Urinary bladder (tissue), 4 donors: ENCODE data around the gene SETD5. TPM values are rescaled to one million over a fixed set of nuclear protein-coding genes. Genes with fewer than 3 reads are reported as not detected.

Experiments used
- DNase-seq: peaks from one replicate; pipeline ENCODE4 v3.0.0-alpha.2; 2015; ENCODE audit errors: extremely low spot score
- H3K27ac ChIP-seq: one replicate; pipeline ENCODE4 v1.5.1; 2013; ENCODE audit warnings: low read depth, mild to moderate bottlenecking, moderate library complexity
- H3K36me3 ChIP-seq: one replicate; pipeline ENCODE4 v1.6.1; 2013; ENCODE audit warnings: mild to moderate bottlenecking, moderate library complexity; ENCODE audit not compliant: insufficient read depth
- H3K4me1 ChIP-seq: one replicate; pipeline ENCODE4 v1.6.1; 2013; ENCODE audit warnings: mild to moderate bottlenecking, moderate library complexity; ENCODE audit not compliant: insufficient read depth
- H3K4me3 ChIP-seq: one replicate; pipeline ENCODE4 v1.5.1; 2013; ENCODE audit warnings: low read depth, low read length
- WGBS: extraction: QIAGEN DNeasy Blood & Tissue Kit; methylation state at CpG from one replicate; pipeline ENCODE4 v1.1.7; 2013; 5-methylcytosine and 5-hydroxymethylcytosine counted together
- polyA plus RNA-seq: library from polyadenylated mRNA; stranded (reverse); fragments of 200-250 nt; gene quantifications from one replicate; pipeline ENCODE4 v1.2.3, GENCODE V29; 2013
- total RNA-seq: library from RNA; depleted of rRNA; stranded (reverse); fragments of >200 nt; gene quantifications from one replicate; pipeline ENCODE4 v1.2.3, GENCODE V29; 2014
- donor health status: healthy with polysubstance abuse.
- donor health status: healthy.

The SETD5 gene
- total and polyA plus RNA-seq, 2 donors = 39.7 to 119 TPM

DNA sequence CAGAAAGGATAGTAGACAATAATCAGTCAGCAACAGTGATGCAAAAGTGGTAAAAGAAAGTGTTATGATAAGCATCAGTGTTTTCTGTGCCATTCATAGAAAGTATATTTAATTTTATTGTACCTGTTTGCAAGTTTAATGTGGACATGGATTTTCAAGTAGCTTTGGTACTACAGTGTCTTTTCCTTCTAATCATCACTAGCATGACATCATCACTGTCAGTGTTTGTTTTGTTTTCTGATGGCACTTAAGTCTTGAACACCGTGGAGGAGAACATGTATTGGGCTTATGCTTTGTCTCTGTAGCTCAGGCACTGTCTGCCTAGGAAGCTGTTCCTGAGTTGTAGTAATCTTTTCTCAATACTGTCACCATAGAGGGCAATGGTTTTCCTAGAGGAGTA, 41.9 kb downstream of the SETD5 start:
- 26% methylated on average over 1 of the region's 1 CpG for WGBS
- H3K4me3 ChIP-seq = no peak overlapping the region
- no peak overlapping the region for H3K27ac ChIP-seq
- H3K4me1 ChIP-seq = no peaks in the 10 kb centered on the region
- H3K36me3 ChIP-seq = peaks cover 11% of the 10 kb centered on the region
- DNase-seq = no peak

DNA sequence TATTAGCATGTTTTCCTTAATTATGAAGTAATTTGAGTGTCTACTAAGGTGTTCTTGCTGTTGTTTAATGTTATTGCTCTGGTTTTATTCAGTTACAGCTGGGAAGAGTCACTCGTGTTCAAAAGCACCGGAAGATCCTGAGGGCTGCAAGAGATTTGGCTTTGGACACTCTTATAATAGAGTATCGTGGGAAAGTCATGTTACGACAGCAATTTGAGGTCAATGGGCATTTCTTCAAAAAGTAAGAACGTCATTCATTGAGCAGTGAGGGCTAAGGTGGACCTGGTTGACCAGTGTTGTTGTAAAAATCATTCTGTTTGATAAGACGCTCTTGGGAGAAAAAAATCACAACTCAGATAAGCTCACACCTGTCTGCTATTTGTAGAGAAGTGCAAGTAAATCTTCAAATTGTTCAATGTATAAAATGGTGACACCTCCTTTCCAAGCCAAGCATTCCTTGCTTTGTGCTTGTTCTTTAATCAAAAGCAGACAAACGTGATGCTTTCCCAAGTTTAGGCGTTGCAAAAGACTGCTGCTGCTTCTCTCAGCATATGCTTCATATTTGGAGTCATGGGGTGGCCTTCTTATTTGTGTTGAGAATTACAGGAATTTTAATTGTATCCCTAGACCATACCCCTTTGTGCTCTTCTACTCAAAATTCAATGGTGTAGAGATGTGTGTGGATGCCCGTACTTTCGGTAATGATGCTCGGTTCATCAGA, 44.2 kb downstream of the SETD5 start:
- peaks cover 8% of the 10 kb centered on the region for H3K36me3 ChIP-seq
- no peaks in the 10 kb centered on the region for H3K4me1 ChIP-seq
- WGBS = 93% methylated on average over 11 of the region's 11 CpGs
- H3K4me3 ChIP-seq = no peak overlapping the region
- no peak for DNase-seq
- no peak overlapping the region for H3K27ac ChIP-seq

DNA sequence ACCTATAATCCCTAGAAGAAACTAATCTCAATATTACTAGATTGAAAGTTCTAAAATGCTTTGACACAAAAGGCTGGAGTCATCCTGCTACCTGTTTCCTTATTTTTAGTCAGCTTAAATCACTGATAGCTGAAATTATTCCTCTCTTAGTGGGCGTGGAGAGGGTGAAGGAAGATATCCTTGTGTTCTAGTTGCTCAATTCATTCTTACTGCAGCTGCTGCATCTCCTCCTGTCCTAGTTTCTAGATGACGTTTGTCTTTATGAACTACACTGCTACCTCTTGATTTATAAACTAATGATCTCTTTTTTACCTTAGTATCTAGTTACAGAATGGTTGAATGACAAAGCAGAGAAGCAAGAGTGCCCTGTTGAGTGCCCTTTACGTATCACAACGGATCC, 50.7 kb downstream of the SETD5 start:
- DNase-seq = no peak
- Histone ChIP-seq H3K27ac (no peak overlapping the region), H3K4me1 (no peaks in the 10 kb centered on the region), H3K36me3 (peaks cover 10% of the 10 kb centered on the region), H3K4me3 (no peak overlapping the region)
- WGBS = 83% methylated on average over 4 of the region's 4 CpGs

DNA sequence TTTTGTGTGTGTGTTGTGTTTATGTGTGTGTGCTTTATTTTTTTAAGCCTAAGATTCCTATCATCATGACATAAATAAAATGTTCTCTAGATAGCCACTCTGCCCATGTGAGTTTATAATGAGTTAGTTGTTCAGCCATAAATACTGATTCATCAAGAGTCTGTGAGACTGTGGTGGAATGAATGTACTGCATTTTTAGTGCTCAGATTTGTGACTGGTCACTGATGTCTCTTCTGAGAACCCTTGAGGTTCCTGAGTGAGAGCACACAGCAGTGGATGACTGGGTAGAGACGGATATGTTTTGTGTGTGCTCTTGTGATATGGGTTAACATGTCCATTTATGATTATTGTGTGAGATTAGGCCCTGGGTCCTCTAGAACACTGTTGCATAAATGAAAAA, 51.2 kb downstream of the SETD5 start:
- DNase-seq = no peak
- no peak overlapping the region for H3K4me3 ChIP-seq
- no peak overlapping the region for H3K27ac ChIP-seq
- no peaks in the 10 kb centered on the region for H3K4me1 ChIP-seq
- WGBS = 86% methylated on average over 1 of the region's 1 CpG
- H3K36me3 ChIP-seq = peaks cover 10% of the 10 kb centered on the region

DNA sequence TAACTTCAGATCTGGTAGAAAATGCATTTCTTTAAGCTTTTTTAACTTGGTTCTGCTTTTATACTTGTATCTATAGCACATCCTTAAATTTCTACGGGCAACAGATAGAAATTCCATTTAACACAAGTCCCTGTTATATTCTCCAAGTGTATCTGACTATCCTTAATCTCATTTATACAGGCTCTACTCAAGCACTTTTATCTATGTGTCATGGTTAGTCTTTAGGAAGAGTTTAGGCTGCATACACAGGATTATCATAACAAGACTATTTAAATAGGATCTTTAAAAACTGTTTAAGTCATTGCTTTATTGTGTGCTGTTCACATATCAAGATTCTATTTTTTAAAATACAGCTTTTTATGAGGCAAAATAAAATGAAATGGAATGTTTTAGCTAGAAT, 52.7 kb downstream of the SETD5 start:
- H3K4me3 ChIP-seq = no peak overlapping the region
- 87% methylated on average over 1 of the region's 1 CpG for WGBS
- DNase-seq = no peak
- no peak overlapping the region for H3K27ac ChIP-seq
- peaks cover 10% of the 10 kb centered on the region for H3K36me3 ChIP-seq
- no peaks in the 10 kb centered on the region for H3K4me1 ChIP-seq

DNA sequence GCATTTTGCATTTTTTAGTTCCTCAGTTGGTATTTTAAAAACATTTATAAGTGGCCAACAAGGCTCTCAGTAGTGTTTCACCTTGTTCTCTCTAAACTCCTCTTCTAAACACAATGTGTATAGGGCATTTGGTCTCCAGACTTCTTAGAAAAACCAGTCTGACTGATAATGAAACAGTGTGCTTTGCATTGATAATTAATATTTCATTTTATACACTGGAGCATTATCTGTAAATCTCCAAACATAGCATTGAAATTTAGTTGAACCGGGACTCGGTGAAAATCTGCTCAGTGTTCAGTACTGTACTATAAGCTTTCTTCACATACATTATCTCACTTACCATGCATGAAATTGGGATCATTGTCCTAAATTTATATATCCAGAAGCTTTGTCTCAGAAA, 53.6 kb downstream of the SETD5 start:
- Histone ChIP-seq H3K4me1 (no peaks in the 10 kb centered on the region), H3K36me3 (peaks cover 10% of the 10 kb centered on the region), H3K4me3 (no peak overlapping the region), H3K27ac (no peak overlapping the region)
- WGBS = 93% methylated on average over 2 of the region's 2 CpGs
- no peak for DNase-seq

DNA sequence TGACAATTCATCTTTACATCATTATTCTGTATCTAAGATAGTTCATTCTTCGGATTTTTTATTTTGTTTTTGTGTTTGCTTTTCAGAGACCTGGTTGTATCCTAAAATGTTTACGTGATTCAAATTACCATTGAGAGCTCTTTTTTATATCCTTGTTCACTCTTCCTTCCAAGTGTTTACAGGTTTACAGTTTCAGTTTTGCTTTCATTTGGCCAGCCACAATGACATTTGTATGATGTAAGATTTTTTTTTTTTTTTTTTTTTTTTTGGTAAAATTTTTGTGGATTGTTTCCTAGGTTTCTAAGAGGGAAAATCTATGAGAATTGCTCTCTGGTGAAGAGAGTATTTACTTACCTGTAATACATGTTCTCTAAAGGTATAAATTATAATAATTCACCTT, 55.0 kb downstream of the SETD5 start:
- no peaks in the 10 kb centered on the region for H3K4me1 ChIP-seq
- H3K36me3 ChIP-seq = peaks cover 7% of the 10 kb centered on the region
- DNase-seq = no peak
- H3K4me3 ChIP-seq = no peak overlapping the region
- WGBS = 72% methylated on average over 2 of the region's 2 CpGs
- no peak overlapping the region for H3K27ac ChIP-seq

DNA sequence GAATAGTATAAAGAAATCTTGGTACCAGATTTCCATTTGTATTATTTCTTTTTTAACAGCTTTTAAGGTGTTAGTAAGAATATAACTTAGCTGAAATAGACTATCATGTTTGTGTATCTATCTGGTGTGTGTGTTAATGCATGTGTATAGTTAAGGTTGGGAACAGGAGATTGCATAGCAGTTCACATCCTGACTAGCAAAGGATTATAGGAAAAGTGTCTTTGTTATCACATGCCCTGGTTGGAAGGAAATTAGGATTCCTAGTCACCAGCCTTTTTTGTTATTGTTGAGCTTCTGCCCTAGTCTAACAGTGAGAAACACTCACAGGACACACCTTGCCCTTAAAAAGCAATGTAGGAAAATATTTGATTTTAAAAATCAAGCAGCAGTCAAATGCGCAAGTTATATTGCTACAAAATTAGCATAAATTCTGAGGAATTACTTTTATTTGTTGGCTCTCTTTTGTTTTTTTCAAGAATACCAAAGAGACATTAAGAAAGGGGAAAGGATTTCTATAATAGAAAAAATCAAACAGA, 58.2 kb downstream of the SETD5 start:
- Histone ChIP-seq H3K4me3 (no peak overlapping the region), H3K4me1 (no peaks in the 10 kb centered on the region), H3K36me3 (peaks cover 2% of the 10 kb centered on the region), H3K27ac (no peak overlapping the region)
- 96% methylated on average over 1 of the region's 1 CpG for WGBS
- DNase-seq = no peak

DNA sequence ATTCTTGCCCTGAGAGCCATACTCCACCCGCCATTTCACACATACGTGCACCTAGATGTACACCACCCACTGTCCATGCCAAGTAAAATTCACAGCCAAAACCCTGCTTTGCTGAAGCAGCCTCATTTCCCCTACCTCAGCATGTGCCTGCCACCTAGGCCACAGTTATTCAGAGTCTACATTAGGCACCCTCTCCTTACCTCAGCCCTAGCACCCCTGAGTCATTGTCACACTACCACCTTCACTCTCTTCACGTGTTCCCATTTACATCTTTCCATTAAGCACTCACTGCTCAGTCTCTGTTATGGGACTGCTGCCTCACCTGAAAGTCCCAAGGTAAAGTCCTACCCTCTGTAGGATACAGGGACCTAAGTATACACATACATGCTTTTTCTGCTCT, 70.0 kb downstream of the SETD5 start:
- H3K27ac ChIP-seq = no peak overlapping the region

DNA sequence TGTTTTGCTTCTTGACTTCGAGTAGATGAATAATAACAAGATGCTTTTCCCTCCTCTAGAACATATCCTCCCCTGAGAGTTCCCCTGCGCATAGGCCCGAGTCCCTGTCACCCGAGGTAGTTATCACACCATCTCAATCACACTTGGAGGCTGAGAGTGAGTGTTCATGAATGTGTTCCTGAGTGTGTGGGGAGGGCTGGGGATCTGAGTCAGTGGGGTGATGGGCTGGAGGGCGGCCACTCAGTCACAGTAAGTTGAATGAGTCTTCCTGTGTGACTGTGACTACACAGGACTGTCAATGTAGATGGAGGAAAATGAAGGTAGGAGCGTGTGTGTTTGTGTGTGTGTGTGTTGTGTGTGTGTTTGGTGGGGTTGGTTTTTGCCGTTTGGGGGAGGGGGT, 71.0 kb downstream of the SETD5 start:
- Histone ChIP-seq H3K4me3 (no peak overlapping the region), H3K36me3 (peaks cover 8% of the 10 kb centered on the region), H3K27ac (no peak overlapping the region), H3K4me1 (no peaks in the 10 kb centered on the region)
- 91% methylated on average over 7 of the region's 7 CpGs for WGBS
- DNase-seq = no peak

More for the DNA sequence above, 70.0 kb downstream of the SETD5 start:
- Histone ChIP-seq H3K4me1 (no peaks in the 10 kb centered on the region), H3K4me3 (no peak overlapping the region), H3K36me3 (peaks cover 11% of the 10 kb centered on the region)
- DNase-seq = no peak
- WGBS = 90% methylated on average over 3 of the region's 3 CpGs

DNA sequence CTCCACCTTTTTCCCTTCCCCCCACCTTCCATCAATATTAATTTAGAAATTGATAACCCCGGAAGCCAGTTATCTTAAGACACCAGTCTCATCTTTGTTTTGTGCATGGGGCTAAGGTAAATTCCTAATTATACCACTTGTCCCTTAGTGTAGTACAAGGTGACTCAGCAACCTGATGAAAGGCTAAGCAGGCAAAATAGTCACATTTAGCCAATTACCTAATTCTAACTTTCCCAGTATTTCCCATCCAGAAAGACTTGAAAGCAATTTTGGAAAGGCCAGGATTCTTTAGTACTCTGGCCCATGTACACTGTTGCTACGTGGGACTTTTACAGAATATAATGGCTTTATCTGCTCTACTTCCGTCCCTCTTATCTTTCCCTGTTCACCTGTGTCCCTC, 72.6 kb downstream of the SETD5 start:
- H3K4me1 ChIP-seq = no peaks in the 10 kb centered on the region

DNA sequence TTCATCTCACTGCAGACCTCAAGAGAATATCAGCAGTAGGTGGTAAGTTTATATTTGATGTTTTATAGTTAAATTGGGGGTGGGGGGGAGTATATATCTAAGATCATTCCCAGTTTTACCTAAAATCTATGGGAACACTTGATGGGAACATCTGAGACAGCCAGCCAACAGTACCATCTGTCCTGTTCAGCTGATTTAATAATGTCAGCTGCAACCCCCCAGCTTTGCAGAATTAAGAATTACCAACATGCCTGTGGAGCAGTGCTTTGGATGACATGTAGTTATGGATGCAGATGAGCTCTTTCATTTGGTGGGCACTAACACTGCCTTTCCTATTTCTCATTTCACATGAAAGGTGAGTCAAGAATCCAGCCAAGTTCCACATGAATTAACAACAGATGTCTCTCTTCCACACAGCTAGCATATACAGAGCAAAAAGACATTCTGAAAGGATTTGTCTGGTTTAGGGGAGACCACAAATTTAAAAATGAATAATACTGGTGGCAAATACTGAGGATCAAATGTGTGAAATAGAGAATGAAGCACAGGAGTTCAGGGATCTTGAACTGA, 76.2 kb downstream of the SETD5 start:
- Histone ChIP-seq H3K36me3 (peaks cover 6% of the 10 kb centered on the region), H3K27ac (no peak overlapping the region), H3K4me3 (no peak overlapping the region), H3K4me1 (no peaks in the 10 kb centered on the region)
- no peak for DNase-seq

More for the DNA sequence above, 72.6 kb downstream of the SETD5 start:
- peaks cover 12% of the 10 kb centered on the region for H3K36me3 ChIP-seq
- H3K27ac ChIP-seq = no peak overlapping the region
- no peak overlapping the region for H3K4me3 ChIP-seq
- whole genome bisulfite sequencing = 92% methylated on average over 3 of the region's 3 CpGs
- DNase-seq = no peak

DNA sequence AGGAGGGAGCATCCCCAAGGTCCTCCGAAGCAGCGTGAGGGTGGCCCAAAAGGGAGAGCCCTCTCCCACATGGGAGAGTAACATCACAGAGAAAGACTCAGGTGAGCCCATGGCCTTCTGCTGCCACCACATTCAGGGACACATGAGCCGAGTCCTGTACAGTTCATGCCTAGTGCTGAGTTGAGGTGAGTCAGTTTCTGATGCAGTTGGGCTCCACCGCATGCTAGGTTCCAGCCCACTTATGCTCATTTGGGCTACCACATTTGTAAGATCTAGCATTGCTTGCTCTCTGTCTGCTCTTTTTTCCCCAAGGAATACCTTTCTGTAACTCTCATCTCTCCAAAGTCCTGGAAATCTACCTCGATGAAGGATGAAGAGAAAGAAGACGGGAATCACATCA, 77.1 kb downstream of the SETD5 start:
- 94% methylated on average over 6 of the region's 6 CpGs for WGBS
- H3K4me3 ChIP-seq = no peak overlapping the region
- H3K4me1 ChIP-seq = no peaks in the 10 kb centered on the region
- H3K36me3 ChIP-seq = peaks cover 6% of the 10 kb centered on the region
- no peak overlapping the region for H3K27ac ChIP-seq
- no peak for DNase-seq

DNA sequence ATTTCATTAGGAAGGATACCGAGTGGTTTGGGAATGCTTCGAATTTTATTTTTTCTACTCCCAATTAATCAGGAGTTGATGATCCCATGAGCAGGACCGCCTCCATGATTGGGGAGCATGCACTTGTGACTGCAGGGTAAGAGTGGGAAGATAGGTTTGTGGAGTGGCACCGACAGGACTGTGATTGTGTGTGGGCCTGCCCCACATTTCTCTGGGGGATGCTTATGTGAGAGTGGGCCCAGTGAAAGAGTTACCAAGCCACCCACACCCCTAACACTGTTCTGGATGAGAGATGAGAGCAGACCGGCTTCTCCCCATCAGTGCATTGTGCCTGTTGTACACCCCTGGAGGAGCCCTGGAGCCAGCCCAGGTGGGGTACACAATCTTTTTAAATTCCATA, 79.5 kb downstream of the SETD5 start:
- H3K4me1 ChIP-seq = no peaks in the 10 kb centered on the region
- no peak overlapping the region for H3K27ac ChIP-seq
- peaks cover 6% of the 10 kb centered on the region for H3K36me3 ChIP-seq
- H3K4me3 ChIP-seq = no peak overlapping the region
- DNase-seq = no peak
- WGBS = 95% methylated on average over 5 of the region's 5 CpGs
